GM10248 (cell line): ENCODE results near the gene PKHD1.
A peak's percentile ranks its signal among the peaks of the same experiment; 100 is the strongest.

Experiments used
- CTCF ChIA-PET: fragments of 300-600 bp; sonication (Branson Sonifier 250); formaldehyde crosslinking; extraction: SDS; loops from one replicate; lab custom pipeline; 2021; ENCODE audit warnings: antibody characterized with exemption; lab: Yijun Ruan, JAX
- POLR2A ChIA-PET: fragments of 350-650 bp; sonication (Branson Sonifier 250); formaldehyde crosslinking; extraction: SDS; loops from one replicate; lab custom pipeline; 2020; ENCODE audit warnings: antibody characterized with exemption; lab: Yijun Ruan, JAX
- DNase-seq: peaks from one replicate; pipeline ENCODE4 v3.0.0; 2012; ENCODE audit errors: extremely low spot score
- TF ChIP-seq, protein P1 (sequence below): IDR thresholded peaks from 2 replicates; pipeline ENCODE4 v1.5.1; 2012; ENCODE audit warnings: mild to moderate bottlenecking, low read depth; ENCODE audit errors: extremely low read depth, missing control alignments, control extremely low read depth

The PKHD1 gene

DNA sequence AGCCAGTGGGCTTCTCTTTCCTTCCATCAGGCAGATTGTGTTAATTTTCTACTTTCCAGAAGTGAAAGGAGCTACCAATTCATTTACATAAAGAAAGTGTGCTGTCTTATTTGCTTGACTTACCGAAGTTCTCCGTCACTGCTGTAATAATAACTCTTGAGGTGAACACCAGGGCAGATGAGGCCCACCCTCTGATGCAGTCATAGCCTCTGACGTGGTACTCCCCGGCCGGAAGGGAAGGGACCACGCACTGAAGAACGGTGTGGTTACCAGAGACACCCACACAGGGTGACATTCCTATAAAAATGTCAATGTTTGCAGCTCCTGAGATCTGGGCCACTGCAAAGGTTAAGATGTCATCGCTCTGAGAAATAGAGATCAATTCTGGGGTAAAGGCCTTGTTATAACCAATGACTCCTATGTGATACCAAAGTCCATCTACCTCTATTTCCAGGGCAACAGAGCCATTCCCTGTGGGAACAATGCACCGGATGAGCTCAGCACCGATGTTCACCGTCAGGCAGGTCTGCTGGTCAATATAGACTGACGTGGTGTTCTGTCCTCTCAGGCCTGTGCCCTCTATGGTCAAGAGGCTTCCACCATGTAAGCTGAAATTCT, 62.9 kb downstream of the PKHD1 start:
- ChIA-PET CTCF (interaction anchor here (1.2 to 8.9 kb wide), 3 partner anchors 26 to 62 kb away, joined by 3 to 58 read pairs (median 6); no protein-coding TSS in a partner anchor), POLR2A (no interaction called here)
- TF ChIP-seq, protein P1, sequence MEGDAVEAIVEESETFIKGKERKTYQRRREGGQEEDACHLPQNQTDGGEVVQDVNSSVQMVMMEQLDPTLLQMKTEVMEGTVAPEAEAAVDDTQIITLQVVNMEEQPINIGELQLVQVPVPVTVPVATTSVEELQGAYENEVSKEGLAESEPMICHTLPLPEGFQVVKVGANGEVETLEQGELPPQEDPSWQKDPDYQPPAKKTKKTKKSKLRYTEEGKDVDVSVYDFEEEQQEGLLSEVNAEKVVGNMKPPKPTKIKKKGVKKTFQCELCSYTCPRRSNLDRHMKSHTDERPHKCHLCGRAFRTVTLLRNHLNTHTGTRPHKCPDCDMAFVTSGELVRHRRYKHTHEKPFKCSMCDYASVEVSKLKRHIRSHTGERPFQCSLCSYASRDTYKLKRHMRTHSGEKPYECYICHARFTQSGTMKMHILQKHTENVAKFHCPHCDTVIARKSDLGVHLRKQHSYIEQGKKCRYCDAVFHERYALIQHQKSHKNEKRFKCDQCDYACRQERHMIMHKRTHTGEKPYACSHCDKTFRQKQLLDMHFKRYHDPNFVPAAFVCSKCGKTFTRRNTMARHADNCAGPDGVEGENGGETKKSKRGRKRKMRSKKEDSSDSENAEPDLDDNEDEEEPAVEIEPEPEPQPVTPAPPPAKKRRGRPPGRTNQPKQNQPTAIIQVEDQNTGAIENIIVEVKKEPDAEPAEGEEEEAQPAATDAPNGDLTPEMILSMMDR, result no peak
- DNase-seq, result no peak

DNA sequence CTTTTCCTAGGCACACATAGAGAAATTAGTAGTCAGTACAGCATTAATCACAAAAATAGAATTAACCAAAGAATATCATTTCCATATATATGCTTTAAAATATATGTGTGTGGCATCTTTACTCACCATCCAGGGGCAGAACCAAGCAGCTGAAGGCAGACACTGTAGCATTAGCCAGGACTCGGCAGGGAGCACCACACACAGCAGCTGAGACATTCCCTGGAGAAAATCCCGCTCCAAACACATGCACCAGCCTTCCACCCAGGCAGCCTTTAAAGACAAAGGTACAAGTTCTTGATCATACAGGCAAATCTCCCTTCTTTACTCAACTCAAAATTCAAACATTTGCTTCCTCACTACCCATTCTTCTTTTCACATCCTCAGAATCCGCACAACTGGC, 64.7 kb downstream of the PKHD1 start:
- ChIA-PET CTCF (interaction anchor here (0.9 to 8.9 kb wide), 13 partner anchors 9 to 1200 kb away, joined by 3 to 58 read pairs (median 6); no protein-coding TSS in a partner anchor), POLR2A (no interaction called here)
- DNase-seq, result no peak
- TF ChIP-seq, protein P1, result no peak

- ChIA-PET CTCF (interaction anchor here (0.7 to 8.9 kb wide), 17 partner anchors 9 to 1366 kb away, joined by 3 to 58 read pairs (median 6); no protein-coding TSS in a partner anchor), POLR2A (no interaction called here)
- DNase-seq, result no peak
- TF ChIP-seq, protein P1, result peak; percentile 59
Measured at GRCh38 chr6:52020945-52021570, 66.4 kb downstream of the PKHD1 start.

- ChIA-PET CTCF (interaction anchor here (0.8 to 8.9 kb wide), 15 partner anchors 8 to 1363 kb away, joined by 3 to 58 read pairs (median 5); no protein-coding TSS in a partner anchor), POLR2A (no interaction called here)
- DNase-seq, result no peak
- TF ChIP-seq, protein P1, result no peak
Measured at GRCh38 chr6:52019881-52020280, 67.5 kb downstream of the PKHD1 start.

DNA sequence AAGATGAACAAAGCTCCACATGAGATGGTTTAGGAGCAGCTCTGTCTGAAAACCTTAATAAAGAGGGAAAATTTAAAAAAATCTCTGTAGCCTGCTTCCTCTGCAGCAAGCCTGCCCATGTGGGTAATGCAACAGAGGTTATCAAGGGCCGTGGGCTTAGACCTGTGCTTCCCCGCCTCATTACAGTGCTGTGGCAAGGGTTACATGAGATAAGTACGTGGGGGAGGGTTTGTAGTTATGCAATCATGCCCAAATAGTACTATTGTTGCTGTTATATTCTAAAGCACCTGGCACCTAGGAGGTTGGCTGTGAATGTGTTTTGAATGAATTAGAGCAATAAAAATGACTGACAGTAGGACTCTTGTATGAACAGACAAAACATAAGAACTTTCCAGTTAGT, 68.3 kb downstream of the PKHD1 start:
- no peak for DNase-seq
- TF ChIP-seq, protein P1, result no peak
- POLR2A ChIA-PET, result no interaction called here
- CTCF ChIA-PET, result interaction anchor here (1.1 to 8.9 kb wide), 6 partner anchors 10 to 1362 kb away, joined by 3 to 58 read pairs (median 14); no protein-coding TSS in a partner anchor

GRCh38 chr6:52016915-52017748, 70.3 kb downstream of the PKHD1 start:
- no peak for DNase-seq
- CTCF ChIA-PET, result interaction anchor here (1.1 to 1.5 kb wide), 2 partner anchors 14 to 58 kb away, joined by 4 to 5 read pairs; no protein-coding TSS in a partner anchor
- TF ChIP-seq, protein P1, result no peak
- POLR2A ChIA-PET, result no interaction called here
